GM21367 (cell line): ENCODE data around the gene ZFYVE28.

Source experiments
- ATAC-seq: cut with Tn5 transposase; IDR thresholded peaks from one replicate; pipeline ENCODE4 v1.9.1; 2021; ENCODE audit not compliant: unreplicated experiment

ZFYVE28 gene

DNA sequence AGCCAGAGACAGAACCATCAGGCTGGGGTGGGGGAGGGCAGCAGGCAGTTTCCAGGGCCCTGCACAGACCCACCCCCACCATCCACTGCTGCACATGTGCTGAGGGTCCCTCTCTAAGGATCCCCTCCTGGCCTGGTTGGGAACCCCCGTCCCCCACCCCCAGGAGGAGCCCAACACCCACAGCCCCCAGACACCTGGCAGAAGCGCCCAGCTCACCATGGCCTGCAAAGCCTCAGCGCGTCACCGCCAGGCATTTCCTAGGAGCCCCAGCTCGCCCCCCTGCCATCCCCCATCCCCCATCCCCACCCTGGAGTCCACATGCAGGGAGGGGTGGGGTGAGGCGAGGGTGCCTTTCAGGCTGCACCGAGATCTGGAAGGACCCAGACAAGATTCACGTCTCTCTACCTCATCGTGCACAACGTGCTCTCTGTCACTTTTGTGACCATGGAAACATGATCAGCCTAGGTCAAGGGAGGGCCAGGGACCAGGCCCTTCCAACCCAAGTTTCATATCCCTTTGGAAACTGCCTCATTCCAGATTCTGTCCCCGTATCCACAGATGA is 165.8 kb downstream of the ZFYVE28 start:
- no peak for ATAC-seq

DNA sequence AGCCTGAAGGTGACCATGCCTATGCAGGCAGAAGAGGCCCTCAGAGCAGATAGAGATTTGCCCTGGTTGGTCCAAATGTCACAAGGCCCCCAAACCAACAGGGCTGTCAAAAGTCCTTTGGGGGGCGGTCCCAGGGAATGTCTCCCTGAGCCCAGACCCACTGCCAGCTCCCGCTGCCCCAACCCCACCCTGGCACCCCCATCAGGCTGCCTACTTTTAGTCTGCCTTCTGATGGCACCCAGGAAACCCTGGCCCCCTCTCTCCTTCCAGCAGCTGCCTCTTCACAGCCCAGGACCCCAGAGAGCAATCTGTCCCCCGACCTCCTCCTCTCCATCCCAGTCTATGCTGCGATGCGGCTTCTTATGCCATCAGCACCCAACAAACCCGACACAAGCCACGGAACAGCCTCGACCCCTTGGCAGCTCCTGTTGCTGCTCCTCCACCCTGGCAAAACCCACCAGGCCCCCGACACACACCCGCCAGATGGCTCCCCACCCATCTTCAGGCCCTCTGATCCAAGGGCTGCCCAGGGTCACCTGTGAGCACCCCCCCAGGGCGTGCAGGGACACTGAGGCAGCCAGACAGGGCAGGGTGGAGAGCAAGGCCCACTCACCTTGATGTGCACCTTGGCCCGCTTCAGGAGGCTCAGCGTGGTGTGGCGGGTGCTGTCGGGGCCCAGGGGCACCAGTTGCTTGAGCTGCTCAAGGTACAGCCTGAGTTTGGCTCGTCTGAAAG is 166.5 kb downstream of the ZFYVE28 start:
- no peak for ATAC-seq

GRCh38 chr4:2251073-2251794 is 167.2 kb downstream of the ZFYVE28 start:
- no peak for ATAC-seq

- no peak for ATAC-seq
These were observed 167.9 kb downstream of the ZFYVE28 start for GRCh38 chr4:2250357-2251072.

DNA sequence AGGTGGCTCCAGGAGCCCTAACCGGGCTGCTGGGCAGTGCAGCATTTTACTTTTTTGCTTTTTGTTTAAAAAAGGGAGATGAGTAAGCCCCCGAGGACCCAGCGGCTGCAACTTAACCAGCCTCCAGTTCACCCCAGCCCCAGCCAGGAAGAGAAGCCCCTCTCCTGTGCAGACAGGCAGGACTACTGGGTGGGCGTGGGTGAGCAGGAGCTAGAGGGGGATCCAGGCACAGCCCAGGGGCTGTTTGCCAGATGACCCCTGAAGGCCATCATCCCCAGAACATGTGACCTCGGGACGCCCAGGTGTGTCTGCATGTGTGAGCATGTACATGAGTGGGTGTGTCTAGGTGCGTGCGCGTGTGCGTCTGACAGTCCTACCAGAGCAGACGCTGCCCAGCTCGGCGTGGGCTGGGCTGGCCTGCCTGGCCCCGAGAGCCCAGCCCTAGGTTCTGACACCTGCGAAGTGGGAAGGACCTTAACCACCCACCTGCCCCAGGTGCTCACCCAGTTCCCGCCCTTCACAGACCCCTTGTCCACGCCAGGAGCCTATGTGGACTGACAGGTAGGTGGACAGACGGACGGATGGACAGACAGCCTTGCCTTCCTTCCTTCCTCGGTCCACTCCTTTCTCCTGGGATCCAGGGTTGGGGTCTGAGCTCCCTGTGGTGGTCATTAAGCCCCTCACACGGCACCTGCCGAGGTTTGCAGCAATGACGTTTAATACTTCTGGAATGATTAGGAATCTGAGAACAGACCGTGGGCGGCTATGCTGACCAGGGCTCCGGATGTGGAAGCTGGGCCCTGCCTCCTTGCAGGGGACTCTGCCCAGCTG is 168.7 kb downstream of the ZFYVE28 start:
- ATAC-seq, result no peak

DNA sequence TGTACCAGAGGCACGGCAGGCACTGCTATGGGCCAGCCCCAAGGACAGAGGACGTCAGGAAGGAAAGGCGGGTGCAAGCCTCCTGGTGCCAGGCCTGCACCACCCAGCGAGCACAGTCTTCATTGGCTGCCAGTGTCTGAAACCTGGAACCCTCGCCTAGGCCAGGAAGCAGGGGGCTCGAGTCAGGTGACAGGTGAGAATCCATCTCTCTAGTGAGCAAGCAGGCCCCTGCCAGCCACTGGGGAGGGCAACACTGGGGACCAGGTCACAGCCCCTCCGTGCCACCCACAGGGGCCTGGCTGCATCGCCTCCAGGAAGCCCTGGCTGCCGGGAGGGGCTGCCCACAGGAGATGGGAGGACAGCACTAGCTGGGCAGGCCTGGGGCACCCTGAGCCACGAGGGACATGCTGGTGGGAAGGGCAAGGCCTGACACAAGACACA is 169.6 kb downstream of the ZFYVE28 start:
- no peak for ATAC-seq

- ATAC-seq, result no peak
These were observed 170.2 kb downstream of the ZFYVE28 start for GRCh38 chr4:2248044-2248780.

DNA sequence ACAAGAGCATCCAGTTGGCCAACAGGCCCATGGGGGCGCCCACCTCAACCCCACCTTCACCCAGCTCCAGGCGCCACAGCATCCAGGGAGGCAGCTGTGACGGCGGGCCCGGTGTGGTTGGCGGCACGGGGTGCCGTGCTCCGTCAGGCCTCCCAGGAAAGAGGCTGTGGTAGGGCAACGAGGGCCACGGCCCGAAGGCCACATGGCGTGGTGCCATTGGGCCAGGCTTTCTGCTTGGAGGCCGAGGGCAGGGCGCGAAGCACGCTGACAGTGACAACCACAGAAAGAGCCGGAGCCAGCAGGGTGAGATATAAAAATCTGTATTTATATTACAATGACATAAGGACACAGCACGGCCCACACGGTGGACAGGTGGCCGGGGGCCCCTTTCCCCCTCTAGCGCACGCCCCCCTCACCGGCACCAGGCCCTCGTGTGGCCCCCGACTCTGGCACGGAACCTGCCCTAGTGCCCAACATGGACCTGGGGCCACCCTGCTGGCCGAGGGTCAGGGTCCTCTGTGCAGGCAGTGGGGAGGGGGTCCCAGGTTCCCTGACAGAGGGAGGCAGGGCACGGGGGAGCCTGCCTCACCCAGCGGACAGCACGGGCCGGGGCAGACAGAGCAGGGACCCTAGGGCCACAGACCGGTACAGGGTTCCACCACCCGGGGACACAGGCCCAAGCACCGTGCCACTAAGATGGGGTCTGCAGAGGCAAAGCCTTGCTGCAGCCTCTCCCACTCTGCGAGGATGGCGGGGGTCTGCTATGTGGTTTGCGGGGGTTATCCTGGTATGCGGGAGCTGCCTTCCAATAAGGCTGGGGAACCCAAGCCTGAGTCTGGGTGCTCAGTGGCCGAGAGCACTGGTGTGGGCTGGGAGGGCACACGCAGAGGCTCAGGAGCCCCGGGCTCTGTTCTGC is 171.1 kb downstream of the ZFYVE28 start:
- no peak for ATAC-seq

GRCh38 chr4:2246384-2247127 is 171.9 kb downstream of the ZFYVE28 start:
- ATAC-seq, result no peak

GRCh38 chr4:2245787-2246275 is 172.6 kb downstream of the ZFYVE28 start:
- ATAC-seq, result no peak

DNA sequence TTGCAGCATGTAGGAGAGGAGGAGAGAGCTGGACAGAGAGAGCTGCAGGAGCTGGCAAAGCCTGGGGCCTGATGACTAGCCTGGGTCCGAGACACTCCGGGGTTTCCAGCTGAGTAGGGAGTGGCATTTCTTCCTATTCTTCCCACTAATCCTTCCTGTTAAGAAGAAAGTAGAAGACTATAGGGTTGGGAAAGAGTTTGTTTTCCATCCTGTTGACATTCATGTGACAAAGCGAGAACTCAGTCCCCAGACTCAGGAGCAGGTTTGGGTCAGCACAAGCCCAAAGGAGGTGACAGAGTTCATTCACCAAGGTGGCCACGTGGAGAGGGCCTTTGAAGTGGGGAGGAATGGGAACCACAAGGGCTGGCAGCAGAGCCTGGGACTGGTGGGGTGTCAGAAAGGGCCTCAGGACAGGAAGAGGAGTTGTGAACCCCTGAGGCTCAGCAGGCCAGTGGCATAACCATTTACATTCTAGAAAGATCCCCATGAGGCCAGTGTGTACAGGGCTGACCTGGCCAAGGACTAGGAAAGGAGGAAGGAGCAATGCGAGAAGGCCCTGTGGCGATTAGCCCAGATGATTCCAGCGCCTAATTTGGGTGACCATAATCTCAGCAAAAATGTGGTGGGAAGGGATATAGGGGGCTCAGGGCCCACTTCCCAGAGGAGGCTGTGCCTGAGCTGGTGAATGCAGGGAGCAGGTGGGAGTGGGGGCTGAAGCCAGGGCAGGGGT is 173.2 kb downstream of the ZFYVE28 start:
- no peak for ATAC-seq

DNA sequence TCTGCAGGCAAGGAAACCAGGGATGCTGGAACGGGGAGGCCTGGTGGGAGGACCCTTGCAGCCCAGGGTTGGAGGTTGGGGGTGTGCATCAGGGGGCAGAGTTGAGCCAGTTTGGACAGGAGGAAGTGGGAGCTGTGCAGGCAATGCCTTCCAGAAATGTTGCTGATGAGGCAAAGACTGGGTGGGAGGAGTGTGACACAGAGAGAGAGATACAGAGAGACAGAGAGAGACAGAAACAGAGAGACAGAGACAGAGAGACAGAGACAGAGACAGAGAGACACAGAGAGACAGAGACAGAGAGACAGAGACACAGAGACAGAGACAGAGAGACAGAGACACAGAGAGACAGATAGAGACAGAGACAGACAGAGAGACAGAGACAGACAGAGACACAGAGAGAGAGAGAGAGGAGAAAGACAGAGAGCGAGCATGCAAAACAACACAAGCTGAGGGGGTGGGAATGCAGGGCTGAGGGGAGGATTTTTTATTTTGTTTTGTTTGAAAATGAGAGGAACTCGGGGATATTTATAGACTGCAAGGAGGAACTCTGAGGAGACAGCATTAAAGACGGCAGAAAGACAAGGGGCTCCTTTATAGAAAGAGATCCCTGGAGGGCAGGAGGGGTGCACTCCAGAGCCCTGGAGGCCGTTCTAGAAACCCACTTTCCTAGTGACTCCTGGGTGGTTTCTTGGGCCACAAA is 174.6 kb downstream of the ZFYVE28 start:
- no peak for ATAC-seq

DNA sequence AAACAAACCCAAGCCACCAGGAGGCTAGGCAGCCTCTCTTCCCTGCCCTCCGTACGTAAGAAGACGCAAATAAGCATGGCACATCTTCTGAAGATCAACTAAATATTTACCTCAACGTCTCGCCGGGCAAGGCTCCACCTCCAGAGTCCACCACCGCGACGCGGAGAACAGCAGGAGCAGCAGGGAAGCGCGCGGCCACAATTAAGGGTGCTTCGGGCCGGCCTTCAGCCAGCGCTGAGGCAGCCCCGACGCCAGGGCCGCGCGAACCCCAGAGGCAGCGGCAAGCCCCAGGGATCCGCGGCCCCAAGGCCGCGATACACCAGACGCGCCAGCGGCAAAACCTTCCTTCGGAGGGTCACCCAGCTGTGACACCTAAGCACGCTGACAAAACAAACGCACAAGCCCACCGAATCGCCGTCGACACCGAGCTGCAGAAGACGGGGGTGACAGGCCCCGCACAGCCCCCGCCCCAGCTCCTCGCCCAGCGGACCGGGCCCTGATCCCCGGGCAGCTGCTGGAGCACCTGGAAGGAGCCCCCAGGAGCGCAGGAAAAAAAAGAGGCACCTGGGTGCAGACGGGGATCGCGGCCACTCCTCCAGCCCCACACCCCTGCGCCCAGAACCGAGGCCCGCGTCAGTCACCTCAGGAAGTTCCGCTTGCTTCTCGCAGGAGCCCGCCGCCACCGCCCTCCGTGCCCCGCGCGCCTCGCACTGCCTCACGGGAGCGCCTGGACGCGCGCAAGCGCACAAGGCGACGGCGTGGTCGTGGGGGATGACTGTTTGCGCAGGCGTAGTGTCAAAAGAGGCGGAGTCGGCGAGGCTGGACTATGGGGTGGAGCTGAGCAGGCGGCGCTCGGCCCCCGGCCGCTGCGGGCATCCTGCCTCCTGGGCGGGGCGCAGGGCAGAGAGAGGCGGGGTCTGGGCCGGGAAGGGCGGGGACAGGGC is 176.8 kb downstream of the ZFYVE28 start, which contains the start of the genes HAUS3 and POLN:
Gene HAUS3, minus strand, starts transcription at position 712 of the 944 bp plus-strand sequence. CDS start 1,175 bp downstream, outside the sequence.
Gene POLN, minus strand, starts transcription at position 712 of the 944 bp plus-strand sequence. CDS start 12,890 bp downstream, outside the sequence.
- ATAC-seq, result peak; percentile 76

DNA sequence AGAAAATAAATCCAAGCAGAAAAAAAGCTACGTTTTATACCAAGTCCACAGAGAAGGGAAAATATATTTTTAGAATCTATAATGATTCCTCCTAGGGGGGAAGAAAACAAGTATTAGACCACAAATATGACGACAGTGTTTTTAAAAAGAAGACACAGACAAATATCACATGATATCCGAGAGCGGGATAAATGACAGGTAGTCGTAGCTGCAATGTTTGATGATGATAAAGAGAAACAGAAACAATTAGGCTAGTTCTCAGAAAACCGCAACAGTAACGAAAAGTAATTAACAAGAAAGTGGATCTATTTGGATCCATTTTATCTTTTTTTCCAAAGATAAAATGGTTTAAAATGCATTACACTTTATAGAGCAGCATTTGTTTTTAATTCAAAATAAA is 177.4 kb downstream of the ZFYVE28 start:
- ATAC-seq, result no peak

DNA sequence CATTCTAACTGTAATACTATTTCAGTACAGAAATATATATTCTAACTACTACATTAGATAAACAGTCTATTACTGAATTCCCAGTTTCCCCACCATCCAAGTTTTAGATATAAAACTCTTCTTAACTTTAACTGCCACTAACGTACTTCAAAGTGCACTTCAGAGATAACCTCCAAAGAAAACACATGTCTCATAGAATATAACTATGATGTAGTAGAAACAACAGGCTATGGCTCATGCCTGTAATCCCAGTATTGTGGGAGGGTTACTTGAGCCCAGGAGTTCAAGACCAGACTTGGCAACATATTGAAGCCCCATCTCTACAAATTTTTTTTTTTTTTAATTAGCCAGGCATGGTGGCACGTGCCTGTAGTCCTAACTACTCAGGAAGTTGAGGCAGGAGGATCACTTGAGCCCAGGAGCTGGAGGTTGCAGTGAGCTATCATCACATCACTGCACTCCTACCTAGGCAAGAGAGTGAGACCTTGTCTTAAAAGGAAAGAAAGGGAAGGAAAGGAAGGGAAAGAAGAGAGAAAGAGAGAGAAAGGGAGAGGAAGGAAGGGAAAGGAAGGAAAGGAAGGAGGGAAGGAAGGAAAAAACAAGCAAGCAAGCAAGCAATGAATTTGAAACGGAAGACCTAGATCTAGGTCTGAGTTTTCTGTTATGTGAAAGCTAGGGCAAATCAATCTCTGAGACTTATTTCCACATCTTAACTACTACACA is 181.3 kb downstream of the ZFYVE28 start:
- ATAC-seq, result no peak
